HG03558 (cell line): Measurements from ENCODE around the gene PCDHA1.

ENCODE experiments used
- ATAC-seq: cut with Tn5 transposase; IDR thresholded peaks from one replicate; pipeline ENCODE4 v1.9.1; 2021; ENCODE audit warnings: moderate number of reproducible peaks; ENCODE audit not compliant: unreplicated experiment; ENCODE audit errors: extremely low read depth

Gene PCDHA1

GRCh38 chr5:140978260-140978659 is 192.3 kb downstream of the PCDHA1 start:
- ATAC-seq: no peak

GRCh38 chr5:140978983-140979382 is 193.0 kb downstream of the PCDHA1 start:
- ATAC-seq: no peak

GRCh38 chr5:140982083-140982716 is 196.3 kb downstream of the PCDHA1 start:
- ATAC-seq: no peak

- ATAC-seq: no peak
These were observed 200.2 kb downstream of the PCDHA1 start for GRCh38 chr5:140986117-140986521.

- no peak for ATAC-seq
These were observed 202.2 kb downstream of the PCDHA1 start for GRCh38 chr5:140988100-140988499.

- no peak for ATAC-seq
These were observed 202.7 kb downstream of the PCDHA1 start for GRCh38 chr5:140988608-140989007.

- ATAC-seq: no peak
These were observed 203.5 kb downstream of the PCDHA1 start for GRCh38 chr5:140989254-140990020.

- ATAC-seq: no peak
These were observed 206.9 kb downstream of the PCDHA1 start for GRCh38 chr5:140992828-140993227.

GRCh38 chr5:140996060-140996459 is 210.1 kb downstream of the PCDHA1 start:
- no peak for ATAC-seq

- no peak for ATAC-seq
These were observed 213.0 kb downstream of the PCDHA1 start for GRCh38 chr5:140998921-140999410.

GRCh38 chr5:141001446-141001843 is 215.5 kb downstream of the PCDHA1 start:
- ATAC-seq: no peak

- no peak for ATAC-seq
These were observed 216.1 kb downstream of the PCDHA1 start for GRCh38 chr5:141001844-141002604.

- no peak for ATAC-seq
These were observed 216.6 kb downstream of the PCDHA1 start for GRCh38 chr5:141002605-141002965.

- no peak for ATAC-seq
These were observed 217.1 kb downstream of the PCDHA1 start for GRCh38 chr5:141003031-141003430.

- no peak for ATAC-seq
These were observed 218.1 kb downstream of the PCDHA1 start for GRCh38 chr5:141003791-141004611.

- no peak for ATAC-seq
These were observed 221.9 kb downstream of the PCDHA1 start for GRCh38 chr5:141007791-141008190.

GRCh38 chr5:141010047-141010793 is 224.3 kb downstream of the PCDHA1 start:
- no peak for ATAC-seq

GRCh38 chr5:141017943-141018342 is 232.0 kb downstream of the PCDHA1 start:
- ATAC-seq: no peak

GRCh38 chr5:141022384-141022783 is 236.4 kb downstream of the PCDHA1 start:
- no peak for ATAC-seq

- no peak for ATAC-seq
These were observed 245.1 kb downstream of the PCDHA1 start for GRCh38 chr5:141031006-141031405.
